ENCODE measurements around the gene NCS1.

The NCS1 gene

GRCh38 chr9:130284690-130285089 is 112.5 kb downstream of the NCS1 start:
- TF ChIP-seq GATA3 (IDR thresholded peaks at IDR 0.05; ENCODE audit: low read depth, low read length) = no peak
- no peak for TF ChIP-seq GATA2 (IDR thresholded peaks at IDR 0.05; ENCODE audit: low read depth, low read length)

DNA sequence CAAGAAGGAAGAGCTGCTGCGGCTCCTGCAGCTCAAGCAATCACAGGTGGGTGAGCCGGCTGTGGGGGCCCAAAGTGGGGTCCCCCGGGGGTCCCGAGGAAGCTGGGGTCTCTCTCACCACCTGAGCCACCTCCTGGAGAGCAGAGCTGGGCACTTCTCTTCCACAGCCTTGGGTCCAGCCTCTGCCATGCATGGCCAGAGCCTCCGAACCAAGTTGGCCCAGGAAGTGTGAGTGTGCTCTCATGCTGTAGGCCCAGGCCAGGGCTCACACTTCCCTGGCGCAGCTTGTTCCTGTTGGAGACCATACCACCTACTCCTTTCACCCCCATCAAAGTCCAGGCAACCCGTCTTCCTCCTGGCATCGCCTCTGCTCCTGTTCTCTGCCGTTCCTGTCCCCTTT is 113.1 kb downstream of the NCS1 start:
- TF ChIP-seq GATA3 (IDR thresholded peaks at IDR 0.05; ENCODE audit: low read depth, low read length) = no peak
- no peak for TF ChIP-seq GATA2 (IDR thresholded peaks at IDR 0.05; ENCODE audit: low read depth, low read length)

GRCh38 chr9:130286072-130286770 is 114.0 kb downstream of the NCS1 start:
- TF ChIP-seq GATA2 (IDR thresholded peaks at IDR 0.05; ENCODE audit: low read depth, low read length) = no peak
- TF ChIP-seq GATA3 (IDR thresholded peaks at IDR 0.05; ENCODE audit: low read depth, low read length) = no peak

Data from SH-SY5Y (cell line).